GM19452 (cell line): ENCODE results near the gene ANKRD16.
A peak's percentile ranks its signal among the peaks of the same experiment; 100 is the strongest.

ENCODE experiments used
- ATAC-seq: cut with Tn5 transposase; IDR thresholded peaks from one replicate; pipeline ENCODE4 v1.9.1; 2021; ENCODE audit not compliant: unreplicated experiment

ANKRD16 gene

GRCh38 chr10:5904227-5904626 lies 14.5 kb upstream of the ANKRD16 start:
- peak; percentile 99 for ATAC-seq

GRCh38 chr10:5903563-5903962 lies 13.9 kb upstream of the ANKRD16 start:
- ATAC-seq = no peak

GRCh38 chr10:5902511-5903274 lies 13.0 kb upstream of the ANKRD16 start:
- ATAC-seq = no peak

GRCh38 chr10:5900247-5900646 lies 10.6 kb upstream of the ANKRD16 start:
- no peak for ATAC-seq

DNA sequence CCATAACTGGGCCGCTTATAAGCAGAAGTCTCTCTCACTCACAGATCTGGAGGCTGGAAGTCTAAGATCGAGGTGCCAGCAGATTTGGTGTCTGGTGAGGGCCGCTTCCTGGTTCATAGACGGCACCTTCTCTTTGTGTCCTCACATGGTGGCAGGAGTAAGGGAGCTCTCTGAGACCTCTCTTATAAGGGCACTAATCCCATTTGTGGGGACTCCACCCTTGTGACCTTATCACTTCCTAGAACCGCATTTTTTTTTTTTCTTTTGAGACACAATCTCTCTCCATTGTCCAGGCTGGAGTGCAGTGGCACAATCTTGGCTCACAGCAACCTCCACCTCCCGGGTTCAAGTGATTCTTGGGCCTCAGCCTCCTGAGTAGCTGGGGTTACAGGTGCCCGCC lies 8.5 kb upstream of the ANKRD16 start:
- ATAC-seq = no peak

DNA sequence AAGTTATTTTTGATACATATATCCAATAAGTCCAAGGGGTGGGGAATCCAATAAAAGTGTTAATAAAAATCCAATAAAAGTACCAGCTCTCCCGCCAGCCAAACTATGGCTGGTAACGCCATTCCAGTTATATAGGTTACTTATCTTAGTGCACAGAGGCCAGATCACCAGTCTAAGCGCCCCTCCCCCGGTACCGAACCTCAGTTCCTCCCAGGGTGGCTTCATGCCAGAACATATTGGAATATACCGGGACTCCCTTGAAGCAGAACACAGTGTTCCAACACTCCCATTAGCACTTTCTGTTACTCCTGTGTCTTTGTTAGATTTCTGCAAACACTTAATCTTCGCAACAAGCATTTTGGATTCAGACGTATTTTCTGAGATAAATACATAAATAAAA lies 7.8 kb upstream of the ANKRD16 start:
- ATAC-seq = no peak

- no peak for ATAC-seq
Observed at GRCh38 chr10:5897053-5897340, 7.3 kb upstream of the ANKRD16 start.

DNA sequence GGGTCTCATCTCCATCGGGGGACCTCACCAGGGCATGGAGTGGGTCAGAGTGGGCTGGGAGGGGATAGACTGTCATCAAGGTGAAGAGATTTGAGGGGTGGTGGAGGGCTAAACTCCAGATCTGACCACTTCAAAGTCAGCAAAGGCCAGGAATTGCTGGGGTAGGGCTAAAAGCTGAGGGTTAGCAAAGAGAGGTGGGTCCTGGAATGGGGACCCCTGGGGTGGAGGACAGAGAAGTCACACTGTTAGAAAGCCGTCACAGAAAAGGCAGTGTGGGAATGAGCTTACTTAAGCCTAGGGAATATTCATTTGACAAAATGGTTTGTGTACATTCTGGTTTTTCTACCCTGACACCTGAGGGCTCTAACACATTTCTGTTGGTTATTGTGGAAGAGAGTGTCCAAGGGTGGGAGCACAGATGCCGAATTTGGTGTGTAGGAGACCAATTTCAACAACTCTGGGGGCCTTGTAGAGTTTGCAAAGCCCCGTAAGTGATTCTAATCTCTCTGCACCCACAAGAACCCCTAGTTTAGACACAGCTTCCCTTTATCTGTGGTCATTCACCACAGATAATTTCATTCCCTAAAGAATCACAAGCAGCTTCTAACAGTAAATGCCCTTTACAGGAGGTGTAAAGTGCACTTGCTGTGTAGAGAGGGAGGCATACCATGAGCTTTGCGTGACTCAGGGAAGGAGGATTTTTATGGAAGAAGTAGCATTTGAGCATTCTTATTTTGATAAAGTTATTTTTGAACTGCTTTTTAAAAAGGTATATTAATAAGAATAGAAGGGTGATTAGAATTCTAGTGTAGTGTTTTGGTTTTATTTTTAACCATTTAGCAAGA lies 6.7 kb upstream of the ANKRD16 start:
- ATAC-seq = no peak

- ATAC-seq = peak; percentile 72
Observed at GRCh38 chr10:5895804-5896203, 6.1 kb upstream of the ANKRD16 start.

GRCh38 chr10:5895365-5895764 lies 5.7 kb upstream of the ANKRD16 start:
- ATAC-seq = no peak

DNA sequence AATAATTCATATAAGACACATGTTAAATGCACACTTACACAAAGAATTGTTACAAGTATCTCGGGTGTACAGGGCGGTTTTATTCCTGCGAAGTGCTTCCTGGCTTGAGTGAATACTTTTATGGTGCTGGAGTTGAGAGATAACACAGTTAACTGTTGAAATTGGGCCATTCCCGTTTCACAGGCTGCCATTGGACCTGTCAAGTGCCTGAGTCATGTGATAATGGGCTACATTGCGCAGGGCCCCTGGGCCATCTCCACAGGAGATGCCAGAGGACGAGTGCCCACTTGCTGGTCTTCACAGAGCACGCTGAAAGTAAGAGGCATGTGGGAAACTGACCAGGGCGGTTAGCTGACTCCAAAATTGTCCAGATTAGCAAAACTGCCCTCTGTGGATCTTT lies 5.2 kb upstream of the ANKRD16 start:
- no peak for ATAC-seq

DNA sequence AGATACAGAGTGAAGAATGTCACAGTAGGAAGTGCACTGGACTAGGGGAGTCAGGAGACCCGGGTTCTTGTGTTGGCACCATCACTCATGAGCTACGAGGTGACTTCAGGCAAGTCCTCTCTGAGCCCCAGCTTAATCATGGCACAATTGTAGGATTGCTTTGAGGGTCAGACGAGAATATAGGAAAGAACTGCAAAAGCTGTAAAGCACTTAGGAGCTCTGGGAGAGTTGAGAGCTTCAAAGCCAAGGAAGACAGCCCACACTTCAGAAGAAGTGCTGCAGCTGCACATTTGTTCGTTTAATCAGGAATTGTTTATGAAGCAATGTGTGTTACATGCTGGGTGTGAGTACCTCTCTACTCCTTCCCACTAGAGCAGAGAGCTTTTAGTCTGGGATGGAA lies 4.7 kb upstream of the ANKRD16 start:
- ATAC-seq = no peak

GRCh38 chr10:5893321-5893720 lies 3.6 kb upstream of the ANKRD16 start:
- no peak for ATAC-seq

- no peak for ATAC-seq
Observed at GRCh38 chr10:5892007-5892406, 2.3 kb upstream of the ANKRD16 start.

GRCh38 chr10:5891009-5891408 lies 1.3 kb upstream of the ANKRD16 start:
- no peak for ATAC-seq

GRCh38 chr10:5890452-5890915 lies 791 bp upstream of the ANKRD16 start:
- peak; percentile 2 for ATAC-seq

DNA sequence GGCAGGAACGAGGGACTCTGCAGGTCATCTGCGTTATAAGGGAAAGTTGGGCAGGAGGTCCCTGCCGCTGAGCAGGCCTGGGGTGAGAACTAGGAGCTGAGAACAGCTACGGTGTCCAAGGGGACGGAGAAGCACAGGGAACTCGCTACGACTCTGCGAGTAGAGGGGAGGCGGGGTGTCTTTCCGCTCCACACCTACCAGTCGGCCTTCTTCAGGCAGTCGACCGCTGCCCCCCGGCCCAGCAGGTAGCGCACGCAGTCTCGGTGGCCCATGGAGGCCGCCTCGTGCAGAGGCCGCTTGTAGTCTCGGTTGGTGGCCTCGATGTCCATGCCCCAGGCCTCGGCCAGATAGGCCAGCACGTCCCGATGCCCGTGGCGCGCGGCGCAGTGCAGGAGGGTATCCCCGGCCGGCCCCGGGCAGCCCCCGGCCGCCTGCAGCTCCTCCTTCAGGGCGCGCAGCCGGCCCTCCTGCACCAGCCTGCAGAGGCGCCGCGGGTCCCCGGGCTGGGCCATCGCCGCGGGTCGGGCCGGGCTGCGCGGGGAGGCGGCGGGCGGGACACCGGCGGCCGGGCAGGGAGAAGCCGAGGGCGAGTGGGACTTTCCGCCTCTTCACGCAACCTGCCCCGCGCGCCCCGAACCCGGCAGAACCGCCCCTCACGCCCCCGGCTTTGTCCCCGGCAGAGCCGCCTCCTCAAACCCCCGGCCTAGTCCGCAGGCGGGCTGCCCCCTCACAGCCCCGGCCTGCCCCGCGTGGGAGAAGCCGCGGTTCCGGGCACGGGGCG lies 660 bp downstream of the ANKRD16 start:
- ATAC-seq = peak; percentile 25

GRCh38 chr10:5888351-5888750 lies 1.3 kb downstream of the ANKRD16 start:
- ATAC-seq = no peak

DNA sequence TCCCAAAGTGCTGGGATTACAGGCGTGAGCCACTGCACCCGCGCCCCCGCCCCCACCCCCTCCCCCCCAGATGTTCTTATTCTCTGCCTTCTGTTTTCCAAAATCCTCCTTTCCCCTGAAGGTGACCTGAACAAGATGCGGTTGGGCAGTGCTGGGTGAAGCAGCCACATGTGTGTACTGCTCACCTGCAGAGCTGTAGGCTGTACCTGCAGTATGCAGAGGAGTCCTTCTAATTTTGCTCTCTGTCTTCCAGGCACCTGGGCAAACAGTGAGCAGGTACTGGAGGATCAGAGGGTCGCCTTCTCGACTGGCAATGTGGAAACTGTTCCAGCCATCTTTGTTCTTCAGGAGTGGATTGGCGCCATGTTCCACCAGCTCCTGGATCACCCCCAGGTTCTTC lies 2.1 kb downstream of the ANKRD16 start:
- no peak for ATAC-seq

- ATAC-seq = no peak
Observed at GRCh38 chr10:5887029-5887428, 2.7 kb downstream of the ANKRD16 start.

DNA sequence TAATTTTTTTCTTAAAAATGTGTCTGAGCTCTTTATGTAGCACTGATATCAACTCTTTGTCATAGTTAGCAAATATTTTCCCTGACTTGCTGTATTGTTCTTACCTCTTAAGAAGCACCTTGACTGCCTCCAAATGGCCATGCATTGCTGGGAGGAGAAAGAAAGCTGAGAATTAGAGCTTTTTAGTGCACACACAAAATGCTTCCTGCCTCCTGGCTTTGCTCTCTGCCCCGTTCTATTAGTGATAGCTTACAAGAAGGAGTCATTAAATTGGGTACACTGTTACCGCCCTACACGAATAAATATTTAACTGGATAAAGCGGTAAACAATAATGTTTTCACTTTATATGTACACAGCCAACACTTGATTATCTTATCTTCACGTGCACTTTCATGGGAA lies 4.1 kb downstream of the ANKRD16 start:
- ATAC-seq = no peak

DNA sequence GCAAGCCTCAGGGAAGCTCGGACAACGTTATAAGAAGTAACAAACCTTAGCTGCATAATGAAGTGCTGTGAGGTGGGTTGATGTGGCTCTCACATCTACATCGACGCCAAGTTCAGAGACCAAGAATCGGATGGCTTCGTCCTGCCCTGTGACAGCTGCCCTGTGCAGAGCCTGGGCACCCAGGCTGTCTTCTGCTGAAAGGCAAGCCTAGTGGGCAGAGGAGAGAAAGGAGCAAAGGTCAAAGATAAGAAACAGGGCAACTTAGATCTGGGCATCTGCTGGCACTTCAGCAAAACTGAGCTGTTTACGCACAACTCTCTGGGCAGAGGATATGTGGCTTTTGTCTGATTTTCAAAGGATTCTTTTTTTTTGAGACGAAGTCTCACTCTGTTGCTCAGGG lies 6.7 kb downstream of the ANKRD16 start:
- no peak for ATAC-seq
